ENCODE measurements around the gene LIMCH1.
A peak's percentile ranks its signal among the peaks of the same experiment; 100 is the strongest.

The LIMCH1 gene

DNA sequence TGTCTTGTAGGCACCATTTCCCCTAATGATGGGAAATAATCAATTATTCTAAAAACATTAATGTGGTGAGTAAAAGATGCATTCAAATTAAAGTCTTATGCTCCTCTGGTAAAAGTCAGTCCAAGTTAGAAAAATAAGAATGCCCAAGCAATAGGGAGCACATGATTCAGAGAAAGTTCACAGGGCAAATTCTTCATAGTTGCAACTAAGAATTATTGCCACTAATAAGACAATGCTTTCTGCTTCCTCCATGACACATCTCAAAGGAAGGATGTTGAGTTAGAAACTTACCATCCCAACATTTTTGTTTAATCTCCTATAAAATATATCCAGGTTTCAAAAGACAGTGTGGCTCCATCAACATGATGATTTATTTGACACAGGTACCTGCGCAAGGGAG, 184.2 kb downstream of the LIMCH1 start:
- no peak for DNase-seq (ENCODE audit: low read depth)
- no peak overlapping the region for H3K4me3 ChIP-seq (ENCODE audit: low read depth, low read length)
- TF ChIP-seq MYC (IDR thresholded peaks at IDR 0.05; ENCODE audit: low read depth, low read length) (no peak), POLR2A (IDR thresholded peaks at IDR 0.05; ENCODE audit: extremely low read depth, insufficient read length) (no peak)
- TF ChIP-seq, protein P1, sequence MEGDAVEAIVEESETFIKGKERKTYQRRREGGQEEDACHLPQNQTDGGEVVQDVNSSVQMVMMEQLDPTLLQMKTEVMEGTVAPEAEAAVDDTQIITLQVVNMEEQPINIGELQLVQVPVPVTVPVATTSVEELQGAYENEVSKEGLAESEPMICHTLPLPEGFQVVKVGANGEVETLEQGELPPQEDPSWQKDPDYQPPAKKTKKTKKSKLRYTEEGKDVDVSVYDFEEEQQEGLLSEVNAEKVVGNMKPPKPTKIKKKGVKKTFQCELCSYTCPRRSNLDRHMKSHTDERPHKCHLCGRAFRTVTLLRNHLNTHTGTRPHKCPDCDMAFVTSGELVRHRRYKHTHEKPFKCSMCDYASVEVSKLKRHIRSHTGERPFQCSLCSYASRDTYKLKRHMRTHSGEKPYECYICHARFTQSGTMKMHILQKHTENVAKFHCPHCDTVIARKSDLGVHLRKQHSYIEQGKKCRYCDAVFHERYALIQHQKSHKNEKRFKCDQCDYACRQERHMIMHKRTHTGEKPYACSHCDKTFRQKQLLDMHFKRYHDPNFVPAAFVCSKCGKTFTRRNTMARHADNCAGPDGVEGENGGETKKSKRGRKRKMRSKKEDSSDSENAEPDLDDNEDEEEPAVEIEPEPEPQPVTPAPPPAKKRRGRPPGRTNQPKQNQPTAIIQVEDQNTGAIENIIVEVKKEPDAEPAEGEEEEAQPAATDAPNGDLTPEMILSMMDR (IDR thresholded peaks at IDR 0.05; ENCODE audit: low read depth, low read length): no peak
- TF ChIP-seq, protein P2, sequence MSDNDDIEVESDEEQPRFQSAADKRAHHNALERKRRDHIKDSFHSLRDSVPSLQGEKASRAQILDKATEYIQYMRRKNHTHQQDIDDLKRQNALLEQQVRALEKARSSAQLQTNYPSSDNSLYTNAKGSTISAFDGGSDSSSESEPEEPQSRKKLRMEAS (IDR thresholded peaks at IDR 0.05; ENCODE audit: low read depth, low read length): no peak

DNA sequence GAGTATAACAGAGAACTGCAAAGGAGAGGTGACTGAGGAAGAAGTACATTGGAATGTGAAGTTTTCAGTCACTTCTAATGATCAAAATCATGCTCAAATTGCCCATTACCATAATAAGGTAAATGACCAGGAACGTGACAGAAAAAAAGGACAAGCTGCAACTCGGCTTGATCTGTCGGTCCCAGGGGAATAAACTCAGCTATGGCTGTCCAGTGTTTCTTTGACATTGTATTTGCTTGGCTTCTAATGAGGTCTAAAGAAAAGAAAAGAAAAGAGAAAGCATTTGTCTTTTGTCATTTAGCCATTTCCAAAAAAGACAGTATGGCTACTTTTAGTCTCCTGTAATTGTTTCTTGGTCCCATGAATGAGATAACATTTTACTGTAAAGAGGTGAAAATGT, 185.3 kb downstream of the LIMCH1 start:
- DNase-seq (ENCODE audit: low read depth): no peak
- TF ChIP-seq, protein P1 (IDR thresholded peaks at IDR 0.05; ENCODE audit: low read depth, low read length): no peak
- TF ChIP-seq, protein P2 (IDR thresholded peaks at IDR 0.05; ENCODE audit: low read depth, low read length): no peak
- no peak for TF ChIP-seq POLR2A (IDR thresholded peaks at IDR 0.05; ENCODE audit: extremely low read depth, insufficient read length)
- no peak for TF ChIP-seq MYC (IDR thresholded peaks at IDR 0.05; ENCODE audit: low read depth, low read length)
- H3K4me3 ChIP-seq (ENCODE audit: low read depth, low read length): no peak overlapping the region

DNA sequence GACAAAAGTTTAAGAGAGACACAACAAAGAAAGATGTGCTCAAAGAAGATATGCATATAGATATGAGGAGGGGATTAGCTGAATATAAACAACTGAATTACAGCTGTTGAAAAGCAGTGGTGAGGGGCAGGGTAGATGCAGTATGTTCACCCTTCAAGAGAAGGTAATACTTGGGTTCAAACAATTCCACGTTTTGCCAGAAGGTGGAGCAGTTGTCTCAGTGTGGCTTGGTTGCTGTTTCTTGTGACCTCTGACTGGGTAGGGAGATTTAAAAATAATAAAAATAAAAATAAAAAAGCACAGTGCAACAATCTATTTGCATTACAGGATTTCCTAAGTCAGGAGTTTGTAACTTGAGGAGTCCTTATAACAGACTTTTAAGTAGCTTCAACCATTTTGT, 187.3 kb downstream of the LIMCH1 start:
- no peak overlapping the region for H3K4me3 ChIP-seq (ENCODE audit: low read depth, low read length)
- TF ChIP-seq, protein P1 (IDR thresholded peaks at IDR 0.05; ENCODE audit: low read depth, low read length): peak; percentile 51
- no peak for TF ChIP-seq MYC (IDR thresholded peaks at IDR 0.05; ENCODE audit: low read depth, low read length)
- DNase-seq (ENCODE audit: low read depth): peak; percentile 24

DNA sequence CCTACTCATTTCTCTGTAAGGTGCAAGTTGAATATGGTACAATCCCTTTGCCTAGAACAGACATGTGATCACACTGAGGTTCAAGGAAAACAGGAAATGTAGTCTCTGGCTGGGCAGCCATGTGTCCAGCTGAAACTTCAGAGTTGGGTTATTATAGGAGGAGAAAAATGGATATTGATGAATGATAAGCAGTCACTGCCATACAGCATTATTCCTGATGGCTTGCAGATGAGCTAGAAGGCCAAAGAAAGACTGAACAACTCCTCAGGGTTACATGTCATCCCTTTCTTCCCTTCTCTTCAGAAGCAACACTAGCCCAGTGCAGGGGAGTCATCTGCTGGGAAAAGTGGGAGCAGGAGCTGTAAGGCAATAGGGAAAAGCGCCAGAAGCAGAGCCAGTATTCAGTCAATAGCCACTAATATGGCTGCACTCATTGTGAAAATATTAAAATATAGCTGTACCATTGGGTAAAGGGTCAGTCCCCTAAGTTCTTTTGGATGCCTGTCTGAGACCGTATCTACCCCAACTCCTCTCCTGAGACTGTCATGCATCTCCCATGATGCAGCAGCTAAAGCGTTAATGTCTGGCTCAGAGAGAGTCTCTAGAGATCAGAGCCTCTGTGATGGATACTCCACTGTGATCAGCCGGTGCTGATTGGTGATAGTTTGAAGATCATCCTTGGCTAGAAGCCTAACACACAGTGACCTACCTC, 190.1 kb downstream of the LIMCH1 start:
- TF ChIP-seq, protein P1 (IDR thresholded peaks at IDR 0.05; ENCODE audit: low read depth, low read length): no peak
- TF ChIP-seq MYC (IDR thresholded peaks at IDR 0.05; ENCODE audit: low read depth, low read length) (no peak), POLR2A (IDR thresholded peaks at IDR 0.05; ENCODE audit: extremely low read depth, insufficient read length) (no peak)
- TF ChIP-seq, protein P2 (IDR thresholded peaks at IDR 0.05; ENCODE audit: low read depth, low read length): no peak
- no peak overlapping the region for H3K4me3 ChIP-seq (ENCODE audit: low read depth, low read length)
- no peak for DNase-seq (ENCODE audit: low read depth)

DNA sequence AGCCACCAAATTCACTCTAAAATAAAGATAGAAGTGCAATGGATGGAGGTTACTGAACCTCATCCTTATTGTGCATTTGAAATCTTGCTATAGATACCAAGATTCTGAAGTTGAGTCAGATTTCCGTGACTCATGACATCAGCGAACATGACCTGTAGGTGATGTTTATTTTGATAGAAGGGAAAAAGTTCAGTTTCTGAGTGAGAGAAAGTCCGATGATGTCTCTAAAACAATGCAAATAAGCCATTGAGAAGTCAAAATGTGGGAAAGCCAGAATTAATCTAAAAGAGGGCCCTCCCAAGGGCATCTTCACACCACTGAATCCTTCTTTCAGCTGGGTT, 190.6 kb downstream of the LIMCH1 start:
- TF ChIP-seq, protein P1 (IDR thresholded peaks at IDR 0.05; ENCODE audit: low read depth, low read length): no peak
- TF ChIP-seq, protein P2 (IDR thresholded peaks at IDR 0.05; ENCODE audit: low read depth, low read length): no peak
- H3K4me3 ChIP-seq (ENCODE audit: low read depth, low read length): no peak overlapping the region
- no peak for DNase-seq (ENCODE audit: low read depth)

DNA sequence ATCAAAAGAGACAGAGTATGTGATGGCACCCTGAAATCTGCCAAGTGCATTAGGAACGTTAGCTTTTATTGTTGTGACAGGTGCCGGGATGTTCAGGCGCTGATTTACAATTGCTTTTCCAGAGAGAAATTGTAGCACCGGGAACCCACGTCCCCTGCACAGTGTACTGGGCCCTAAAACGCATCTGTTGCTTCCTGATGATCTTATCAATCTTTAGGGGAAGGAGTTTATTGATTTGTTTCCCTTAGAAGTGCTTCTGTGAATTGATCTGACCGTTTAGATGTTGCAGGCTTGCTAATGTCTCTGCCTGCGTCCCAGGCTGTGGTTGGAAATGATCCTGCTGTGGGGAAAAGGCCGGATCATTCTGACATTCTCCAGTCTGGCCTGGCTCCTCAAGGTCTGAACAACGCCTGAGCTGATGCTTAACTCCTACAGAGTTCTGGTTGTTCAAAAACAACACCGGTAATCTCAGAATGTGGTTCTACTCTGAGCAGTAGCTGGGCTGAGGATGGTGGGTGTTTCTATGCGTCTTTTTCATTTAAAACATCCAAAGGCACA, 193.7 kb downstream of the LIMCH1 start:
- TF ChIP-seq MYC (IDR thresholded peaks at IDR 0.05; ENCODE audit: low read depth, low read length): no peak
- TF ChIP-seq, protein P2 (IDR thresholded peaks at IDR 0.05; ENCODE audit: low read depth, low read length): no peak
- TF ChIP-seq, protein P1 (IDR thresholded peaks at IDR 0.05; ENCODE audit: low read depth, low read length): no peak
- H3K4me3 ChIP-seq (ENCODE audit: low read depth, low read length): no peak overlapping the region
- DNase-seq (ENCODE audit: low read depth): no peak

All from NB4 (cell line).